CD4-positive, alpha-beta T cell treated with Interleukin-12 subunit alpha and Interleukin-12 subunit beta, for 1 hour (primary cell): ENCODE measurements around the gene SELENOO.

ENCODE experiments used
- DNase-seq: peaks from one replicate; pipeline ENCODE4 v3.0.0-alpha.2; 2020

SELENOO gene

GRCh38 chr22:50185375-50186087 is 15.3 kb upstream of the SELENOO start, which contains the start of gene TRABD:
Gene TRABD (plus strand): TSS chr22:50185913. CDS start chr22:50193061, 7,148 bp downstream.
- DNase-seq: peak; percentile 92

GRCh38 chr22:50186181-50186714 is 14.6 kb upstream of the SELENOO start:
- peak; percentile 11 for DNase-seq

- peak; percentile 41 for DNase-seq
These were observed 13.9 kb upstream of the SELENOO start for GRCh38 chr22:50186761-50187523.

GRCh38 chr22:50188356-50188755 is 12.5 kb upstream of the SELENOO start:
- DNase-seq: no peak

GRCh38 chr22:50189184-50189848 is 11.5 kb upstream of the SELENOO start:
- DNase-seq: no peak

GRCh38 chr22:50189849-50190181 is 11.0 kb upstream of the SELENOO start:
- no peak for DNase-seq

GRCh38 chr22:50190182-50190940 is 10.4 kb upstream of the SELENOO start:
- DNase-seq: peak; percentile 88

- peak; percentile 81 for DNase-seq
These were observed 9.7 kb upstream of the SELENOO start for GRCh38 chr22:50190941-50191741.

- DNase-seq: peak; percentile 65
These were observed 8.2 kb upstream of the SELENOO start for GRCh38 chr22:50192436-50193204.

GRCh38 chr22:50193621-50194020 is 7.2 kb upstream of the SELENOO start:
- no peak for DNase-seq

GRCh38 chr22:50194037-50194805 is 6.6 kb upstream of the SELENOO start:
- DNase-seq: no peak

GRCh38 chr22:50196256-50196655 is 4.6 kb upstream of the SELENOO start:
- no peak for DNase-seq

- DNase-seq: no peak
These were observed 3.6 kb upstream of the SELENOO start for GRCh38 chr22:50197000-50197800.

- no peak for DNase-seq
These were observed 2.8 kb upstream of the SELENOO start for GRCh38 chr22:50197856-50198623.

- DNase-seq: no peak
These were observed 2.2 kb upstream of the SELENOO start for GRCh38 chr22:50198624-50199017.

GRCh38 chr22:50199251-50199721 is 1.5 kb upstream of the SELENOO start:
- no peak for DNase-seq

- no peak for DNase-seq
These were observed 866 bp upstream of the SELENOO start for GRCh38 chr22:50199829-50200460.
